SK-N-SH (cell line): ENCODE measurements around the gene FRMD4B. TPM values are rescaled to one million over a fixed set of nuclear protein-coding genes. Genes with fewer than 3 reads are reported as not detected.

Experiments used
- CTCF ChIA-PET: fragments of 300-600, 350-600 bp; formaldehyde crosslinking; extraction: SDS; loops from one replicate; lab custom pipeline; 2021; lab: Yijun Ruan, JAX
- POLR2A ChIA-PET: fragments of 350-600 bp; sonication (Branson Sonifier 250); formaldehyde crosslinking; extraction: SDS; loops from one replicate; lab custom pipeline; 2020; ENCODE audit warnings: antibody characterized with exemption, inconsistent platforms; lab: Yijun Ruan, JAX
- DNase-seq: peaks from one replicate; pipeline ENCODE4 v3.0.0; 2012
- H2AFZ ChIP-seq: fragments of 200-600 bp; sonication (generic); 2 replicates; pipeline ENCODE4 v1.8.1; 2016; ENCODE audit warnings: antibody characterized with exemption, mild to moderate bottlenecking, low read depth
- H3F3A ChIP-seq: fragments of 200-600 bp; sonication (generic); replicated peaks from 2 replicates; pipeline ENCODE3; 2016; ENCODE audit warnings: antibody characterized with exemption, mild to moderate bottlenecking; ENCODE audit not compliant: insufficient read depth
- H3K27ac ChIP-seq, 2 experiments: fragments of 200-500 bp in 1 of 2; fragments of 200-600 bp in 1 of 2; sonication (Bioruptor generic) in 1 of 2; sonication (generic), shearing (Covaris generic) in 1 of 2; 2 replicates each; pipeline versions ENCODE4 v1.5.1 to v1.6.1; 2014 to 2016; ENCODE audit warnings: low read depth in 2 of 2, inconsistent platforms in 1 of 2, low read length in 1 of 2, mild to moderate bottlenecking in 1 of 2, mixed read lengths in 1 of 2
- H3K27me3 ChIP-seq: fragments of 200-600 bp; sonication (generic), shearing (Covaris generic); 2 replicates; pipeline ENCODE4 v1.6.1; 2016; ENCODE audit warnings: mixed run types; ENCODE audit not compliant: insufficient read depth
- H3K36me3 ChIP-seq, 2 experiments: fragments of 200-500 bp in 1 of 2; fragments of 200-600 bp in 1 of 2; sonication (Bioruptor generic) in 1 of 2; sonication (generic) in 1 of 2; replicated peaks in 1 of 2; 2 replicates each; pipeline versions ENCODE3 to v1.5.1; 2014 to 2016; ENCODE audit warnings: low read length in 1 of 2, mild to moderate bottlenecking in 1 of 2; ENCODE audit not compliant: insufficient read depth in 2 of 2, control insufficient read depth in 1 of 2
- H3K4me1 ChIP-seq, 2 experiments: fragments of 200-500 bp in 1 of 2; fragments of 200-600 bp in 1 of 2; sonication (Bioruptor generic) in 1 of 2; sonication (generic), shearing (Covaris generic) in 1 of 2; 2 replicates each; pipeline versions ENCODE4 v1.5.1 to v1.6.1; 2014 to 2016; ENCODE audit warnings: low read depth in 1 of 2, low read length in 1 of 2, mixed run types in 1 of 2; ENCODE audit not compliant: insufficient read depth in 2 of 2, control insufficient read depth in 1 of 2
- H3K4me2 ChIP-seq: fragments of 200-600 bp; sonication (generic), shearing (Covaris generic); 2 replicates; pipeline ENCODE4 v1.6.1; 2017; ENCODE audit warnings: mixed run types
- H3K4me3 ChIP-seq, 2 experiments: fragments of 200-500 bp in 1 of 2; fragments of 200-600 bp in 1 of 2; sonication (Bioruptor generic) in 1 of 2; sonication (generic), shearing (Covaris generic) in 1 of 2; 2 replicates each; pipeline versions ENCODE4 v1.5.1 to v1.8.1; 2014 to 2016; ENCODE audit warnings: low read depth in 2 of 2, inconsistent platforms in 1 of 2, low read length in 1 of 2, mild to moderate bottlenecking in 1 of 2, mixed read lengths in 1 of 2, moderate library complexity in 1 of 2
- H3K79me2 ChIP-seq: fragments of 200-600 bp; sonication (generic); 2 replicates; pipeline ENCODE4 v1.8.1; 2017; ENCODE audit warnings: mild to moderate bottlenecking; ENCODE audit not compliant: insufficient read depth
- H3K9ac ChIP-seq: fragments of 200-600 bp; sonication (generic); 2 replicates; pipeline ENCODE4 v1.6.1; 2017; ENCODE audit warnings: mixed run types
- H3K9me2 ChIP-seq: fragments of 200-600 bp; sonication (generic); 2 replicates; pipeline ENCODE4 v1.6.1; 2017; ENCODE audit warnings: mixed run types
- H3K9me3 ChIP-seq: fragments of 200-600 bp; sonication (generic); 2 replicates; pipeline ENCODE4 v1.6.1; 2017; ENCODE audit warnings: mixed run types, mild to moderate bottlenecking, moderate library complexity
- H4K20me1 ChIP-seq: fragments of 200-600 bp; sonication (generic); 2 replicates; pipeline ENCODE4 v1.6.1; 2017; ENCODE audit warnings: mild to moderate bottlenecking, mixed run types; ENCODE audit not compliant: insufficient read depth
- CTCF ChIP-seq: fragments of 200-600 bp; sonication (generic); IDR thresholded peaks from 2 replicates; pipeline ENCODE4 v1.6.1; 2017; ENCODE audit warnings: antibody characterized with exemption, mild to moderate bottlenecking, moderate library complexity
- ELF1 ChIP-seq: IDR thresholded peaks from 2 replicates; pipeline ENCODE4 v1.4.0; 2012
- EP300 ChIP-seq, 2 experiments: IDR thresholded peaks; 2 replicates each; pipeline versions ENCODE4 v1.4.0 to v1.6.1; 2012; ENCODE audit warnings: borderline replicate concordance in 1 of 2, low read depth in 1 of 2, low read length in 1 of 2
- GATA2 ChIP-seq: sonication (generic); formaldehyde crosslinking; IDR thresholded peaks from 2 replicates; pipeline ENCODE4 v1.5.0; 2020; ENCODE audit warnings: mild to moderate bottlenecking, missing genetic modification reagents
- JUND ChIP-seq: IDR thresholded peaks from 2 replicates; pipeline ENCODE4 v1.4.0; 2012
- MXI1 ChIP-seq: IDR thresholded peaks from 2 replicates; pipeline ENCODE4 v1.6.1; 2012; ENCODE audit warnings: mild to moderate bottlenecking, low read depth, low read length, improper control_type of control experiment
- NFIC ChIP-seq: IDR thresholded peaks from 2 replicates; pipeline ENCODE4 v1.4.0; 2012; ENCODE audit warnings: borderline replicate concordance
- POLR2AphosphoS5 ChIP-seq: IDR thresholded peaks from 2 replicates; pipeline ENCODE4 v1.6.1; 2012; ENCODE audit warnings: low read depth, low read length
- RAD21 ChIP-seq: IDR thresholded peaks from 2 replicates; pipeline ENCODE4 v1.6.1; 2012; ENCODE audit warnings: mild to moderate bottlenecking, low read length
- REST ChIP-seq: IDR thresholded peaks from 2 replicates; pipeline ENCODE4 v1.6.1; 2012; ENCODE audit warnings: mild to moderate bottlenecking, low read depth, low read length, moderate library complexity
- RFX5 ChIP-seq: IDR thresholded peaks from 2 replicates; pipeline ENCODE4 v1.6.1; 2012; ENCODE audit warnings: mild to moderate bottlenecking, improper control_type of control experiment, low read length
- RXRA ChIP-seq: IDR thresholded peaks from 2 replicates; pipeline ENCODE4 v1.4.0; 2012; ENCODE audit warnings: low read depth, mild to moderate bottlenecking, borderline replicate concordance
- TAF1 ChIP-seq: IDR thresholded peaks from 2 replicates; pipeline ENCODE4 v1.6.1; 2012; ENCODE audit warnings: low read depth, mild to moderate bottlenecking, low read length, moderate library complexity, borderline replicate concordance
- ZBTB33 ChIP-seq: IDR thresholded peaks from 2 replicates; pipeline ENCODE4 v1.4.0; 2012; ENCODE audit warnings: low read depth, borderline replicate concordance
- WGBS: methylation state at CpG from one replicate; pipeline ENCODE4 v1.1.6; 2017; ENCODE audit warnings: low lambda C conversion rate; 5-methylcytosine and 5-hydroxymethylcytosine counted together
- polyA plus RNA-seq, 3 experiments: library from polyadenylated mRNA; depleted of rRNA; stranded (reverse); fragments of >200 nt; gene quantifications; 2 replicates each; pipeline ENCODE4 v1.2.3, GENCODE V29; 2012
- TF ChIP-seq, protein P1 (sequence below): IDR thresholded peaks from 2 replicates; pipeline ENCODE4 v1.4.0; 2012; ENCODE audit warnings: low read depth
- TF ChIP-seq, protein P2 (sequence below): fragments of 150-350 bp; IDR thresholded peaks from 2 replicates; pipeline ENCODE4 v1.6.1; 2017; ENCODE audit warnings: antibody characterized with exemption, low read length, low read depth, borderline replicate concordance

The FRMD4B gene
- polyA plus RNA-seq, 1 of the 3 experiments (the other 2 are of a cell fraction): 0.53 TPM

DNA sequence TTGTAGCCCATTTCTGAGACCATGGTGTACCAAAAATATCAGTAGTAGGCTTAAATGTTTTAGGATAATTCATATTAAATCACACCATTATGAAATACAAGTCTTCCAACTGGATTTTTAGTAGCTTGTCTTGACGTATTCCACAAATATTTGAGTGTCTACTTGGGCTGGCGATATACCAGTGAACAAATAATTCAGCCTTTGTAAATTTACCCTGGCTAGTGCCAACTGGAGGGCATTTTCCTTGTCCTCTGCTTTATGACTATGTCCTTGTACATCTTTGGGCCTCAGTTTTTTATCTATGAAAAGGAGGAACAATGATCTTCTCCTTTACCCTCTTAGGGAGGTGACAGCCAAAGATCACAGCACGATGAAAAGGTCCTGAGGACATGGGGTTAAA lies 114.8 kb downstream of the FRMD4B start:
- Histone ChIP-seq H3K9me3 (no peaks in the 10 kb centered on the region), H3K4me1 (no peaks in the 10 kb centered on the region), H3K9ac (no peak overlapping the region), H3K79me2 (no peaks in the 10 kb centered on the region), H3K27ac (no peak overlapping the region), H4K20me1 (no peaks in the 10 kb centered on the region), H3F3A (no peaks in the 10 kb centered on the region), H3K27me3 (no peaks in the 10 kb centered on the region), H3K4me3 (no peak overlapping the region), H2AFZ (no peak overlapping the region), H3K9me2 (no peaks in the 10 kb centered on the region), H3K4me2 (no peak overlapping the region), H3K36me3 (no peaks in the 10 kb centered on the region)
- TF ChIP-seq MXI1: no peak
- no peak for TF ChIP-seq ZBTB33
- no peak for TF ChIP-seq POLR2AphosphoS5
- no peak for TF ChIP-seq EP300 (IDR thresholded peaks at IDR 0.05; ENCODE audit: borderline replicate concordance in 1 of 2, low read depth in 1 of 2, low read length in 1 of 2)
- no peak for TF ChIP-seq CTCF
- no peak for TF ChIP-seq NFIC
- TF ChIP-seq RXRA: no peak
- TF ChIP-seq RAD21: no peak
- 78% methylated on average over 3 of the region's 3 CpGs for WGBS
- POLR2A ChIA-PET: no interaction called here
- DNase-seq: no peak
- CTCF ChIA-PET: interaction anchor here (2.5 kb wide), 1 partner anchor 35 kb away, joined by 9 read pairs; no protein-coding TSS in a partner anchor

- ChIA-PET CTCF (no interaction called here), POLR2A (no interaction called here)
- Histone ChIP-seq H3K4me3 (no peak overlapping the region), H2AFZ (no peak overlapping the region), H3K4me2 (no peak overlapping the region), H3K9me3 (no peaks in the 10 kb centered on the region), H3K9ac (no peak overlapping the region), H3K27me3 (no peaks in the 10 kb centered on the region), H3K9me2 (no peaks in the 10 kb centered on the region), H3F3A (no peaks in the 10 kb centered on the region), H3K36me3 (no peaks in the 10 kb centered on the region), H3K79me2 (no peaks in the 10 kb centered on the region), H3K27ac (no peak overlapping the region), H4K20me1 (no peaks in the 10 kb centered on the region), H3K4me1 (no peaks in the 10 kb centered on the region)
- 83% methylated on average over 2 of the region's 2 CpGs for WGBS
- TF ChIP-seq POLR2AphosphoS5: no peak
- no peak for TF ChIP-seq TAF1
- TF ChIP-seq NFIC: no peak
- TF ChIP-seq RAD21: no peak
- no peak for TF ChIP-seq REST
- no peak for TF ChIP-seq ELF1
- TF ChIP-seq, protein P1, sequence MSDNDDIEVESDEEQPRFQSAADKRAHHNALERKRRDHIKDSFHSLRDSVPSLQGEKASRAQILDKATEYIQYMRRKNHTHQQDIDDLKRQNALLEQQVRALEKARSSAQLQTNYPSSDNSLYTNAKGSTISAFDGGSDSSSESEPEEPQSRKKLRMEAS: no peak
- TF ChIP-seq MXI1: no peak
- no peak for TF ChIP-seq JUND
- TF ChIP-seq, protein P2, sequence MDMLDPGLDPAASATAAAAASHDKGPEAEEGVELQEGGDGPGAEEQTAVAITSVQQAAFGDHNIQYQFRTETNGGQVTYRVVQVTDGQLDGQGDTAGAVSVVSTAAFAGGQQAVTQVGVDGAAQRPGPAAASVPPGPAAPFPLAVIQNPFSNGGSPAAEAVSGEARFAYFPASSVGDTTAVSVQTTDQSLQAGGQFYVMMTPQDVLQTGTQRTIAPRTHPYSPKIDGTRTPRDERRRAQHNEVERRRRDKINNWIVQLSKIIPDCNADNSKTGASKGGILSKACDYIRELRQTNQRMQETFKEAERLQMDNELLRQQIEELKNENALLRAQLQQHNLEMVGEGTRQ: no peak
- TF ChIP-seq GATA2: no peak
- no peak for TF ChIP-seq RFX5
- DNase-seq: no peak
Observed at GRCh38 chr3:69266585-69266984, 119.3 kb downstream of the FRMD4B start.
